Kidney epithelial cell (primary cell): ENCODE data around the gene MAN1B1. TPM values are rescaled to one million over a fixed set of nuclear protein-coding genes. Genes with fewer than 3 reads are reported as not detected.
A peak's percentile ranks its signal among the peaks of the same experiment; 100 is the strongest.

Experiments used
- DNase-seq: peaks from one replicate; pipeline ENCODE4 v3.0.0-alpha.2; 2010; ENCODE audit warnings: low read depth
- H3K27me3 ChIP-seq: 2 replicates; pipeline ENCODE4 v1.6.0; 2011; ENCODE audit warnings: low read length; ENCODE audit not compliant: control insufficient read depth, insufficient read depth
- H3K36me3 ChIP-seq: 2 replicates; pipeline ENCODE4 v1.5.1; 2011; ENCODE audit warnings: low read length; ENCODE audit not compliant: control insufficient read depth, insufficient read depth
- H3K4me3 ChIP-seq: 2 replicates; pipeline ENCODE4 v1.5.1; 2011; ENCODE audit warnings: low read depth, mild to moderate bottlenecking, control low read depth, low read length
- CTCF ChIP-seq: IDR thresholded peaks from 2 replicates; pipeline ENCODE4 v1.5.1; 2011; ENCODE audit warnings: mild to moderate bottlenecking, moderate library complexity, low read length, control low read depth, inconsistent platforms; ENCODE audit not compliant: insufficient read depth, poor library complexity, severe bottlenecking
- total RNA-seq: library from RNA; depleted of rRNA; stranded (reverse); fragments of >200 nt; gene quantifications from 2 replicates; pipeline ENCODE4 v1.2.3, GENCODE V29; 2015

MAN1B1 gene
- total RNA-seq, 1 donor from 2014 or later = 76.8 TPM

DNA sequence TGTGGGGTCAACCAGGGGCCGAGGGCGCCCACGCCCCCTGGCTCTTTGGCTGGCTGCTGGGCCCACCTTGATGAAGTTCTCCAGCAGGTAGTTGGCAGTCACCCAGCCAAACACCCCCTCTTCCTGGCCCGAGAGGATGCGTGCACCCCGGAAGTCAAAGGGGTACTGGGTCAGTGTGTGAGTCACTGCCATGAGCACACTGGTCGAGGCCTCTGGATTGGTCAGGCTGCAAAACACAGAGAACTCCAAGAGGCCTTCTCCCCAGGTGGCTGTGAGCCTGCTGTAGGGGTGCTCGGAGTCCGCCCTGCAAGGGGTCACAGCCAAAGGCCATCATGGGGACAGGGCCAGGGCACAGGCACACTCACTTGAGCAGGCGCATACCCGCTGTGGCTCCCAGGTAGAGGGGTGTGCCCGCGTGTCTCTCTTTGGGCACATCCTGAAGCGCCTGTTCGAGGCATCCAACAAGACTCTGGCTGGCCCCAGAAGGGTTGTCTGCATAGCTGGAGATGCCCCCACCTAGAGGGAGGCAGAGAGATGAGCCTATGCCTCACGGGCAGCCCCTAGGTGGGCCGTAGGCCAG, 35.5 kb upstream of the MAN1B1 start:
- peaks cover 88% of the 10 kb centered on the region for H3K27me3 ChIP-seq

DNA sequence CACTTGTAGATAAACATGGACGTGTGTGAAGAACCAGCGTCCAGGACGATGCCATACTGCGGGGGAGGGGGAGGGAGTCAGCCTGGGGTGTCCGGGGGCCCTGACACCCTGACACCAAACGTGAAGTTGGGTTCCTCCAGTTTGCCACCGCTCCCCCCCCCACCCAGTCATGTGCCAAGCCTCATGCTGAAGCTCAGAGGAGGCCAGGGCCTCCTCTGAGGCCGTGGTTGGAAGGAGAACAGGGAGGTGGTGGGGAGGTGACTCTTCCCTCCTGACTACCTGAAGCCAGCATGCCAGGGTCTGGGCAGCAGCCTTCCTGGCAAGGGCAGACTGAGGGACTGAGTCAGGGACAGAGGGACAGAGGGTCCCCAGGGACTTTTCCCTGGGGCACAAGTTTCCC, 34.5 kb upstream of the MAN1B1 start:
- Histone ChIP-seq H3K4me3 (no peak overlapping the region), H3K27me3 (peaks cover 83% of the 10 kb centered on the region)
- DNase-seq = no peak

More for the DNA sequence above, 35.5 kb upstream of the MAN1B1 start:
- TF ChIP-seq CTCF = no peak
- Histone ChIP-seq H3K4me3 (no peak overlapping the region), H3K36me3 (no peaks in the 10 kb centered on the region)
- no peak for DNase-seq

DNA sequence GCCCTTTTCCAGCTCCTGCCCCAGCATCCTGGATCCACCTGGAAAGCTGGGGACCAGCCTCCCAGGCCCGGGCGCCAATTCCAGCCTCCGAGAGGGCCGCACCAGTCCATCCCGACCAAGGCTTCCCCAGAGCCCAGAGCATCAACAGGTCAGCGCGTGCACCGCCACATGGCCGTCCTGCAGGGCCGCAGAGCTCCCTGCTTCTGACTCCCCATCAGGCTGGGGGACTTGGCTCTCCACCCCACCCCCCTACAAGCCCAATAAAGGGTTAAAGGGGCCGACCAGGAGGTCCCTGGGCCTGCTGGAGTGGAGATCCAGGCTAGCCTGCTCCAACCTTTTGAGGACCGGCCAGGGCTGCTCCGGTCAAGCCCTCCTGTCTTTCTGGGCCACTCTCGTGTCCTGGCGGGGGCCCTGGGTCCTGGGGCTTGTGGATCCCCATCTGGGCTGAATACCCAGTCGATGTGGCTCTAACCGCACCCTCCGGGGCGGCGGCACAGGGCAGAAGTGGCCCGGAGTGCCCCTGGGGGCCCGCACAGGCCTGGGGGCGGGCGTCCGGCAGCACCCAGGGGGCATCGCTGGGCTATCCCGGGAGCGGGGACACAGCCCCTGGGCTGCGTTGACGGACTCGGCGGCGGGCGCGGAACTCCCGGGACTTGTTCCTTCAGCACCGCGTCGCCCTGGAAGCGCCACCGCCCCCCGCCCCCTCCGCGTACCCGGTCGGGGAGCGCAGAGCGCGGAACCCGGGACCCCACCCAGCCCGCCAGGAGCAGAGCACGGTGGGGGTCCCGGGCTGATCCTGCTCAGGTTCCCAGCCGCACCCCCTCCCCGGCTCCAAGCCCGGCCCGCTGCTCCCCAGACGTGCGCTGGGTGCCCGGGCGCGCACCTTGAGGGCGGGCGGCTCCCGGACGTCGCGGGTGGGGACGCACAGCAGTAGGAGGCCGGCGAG, 33.5 kb upstream of the MAN1B1 start:
- DNase-seq = no peak
- peak overlapping the region; percentile 12 for H3K4me3 ChIP-seq
- TF ChIP-seq CTCF = no peak
- H3K27me3 ChIP-seq = peaks cover 73% of the 10 kb centered on the region
- H3K36me3 ChIP-seq = no peaks in the 10 kb centered on the region

More for the DNA sequence above, 34.5 kb upstream of the MAN1B1 start:
- TF ChIP-seq CTCF = no peak
- H3K36me3 ChIP-seq = no peaks in the 10 kb centered on the region

- TF ChIP-seq CTCF = no peak
- Histone ChIP-seq H3K36me3 (no peaks in the 10 kb centered on the region), H3K27me3 (peaks cover 65% of the 10 kb centered on the region), H3K4me3 (peak within 1 kb of the TSS; percentile 17)
- no peak for DNase-seq
These were observed 32.5 kb upstream of the MAN1B1 start, which contains the start of gene ENTPD2 for GRCh38 chr9:137053944-137054931. Gene ENTPD2 (minus strand): TSS chr9:137054061. CDS start chr9:137053997, 64 bp downstream.

GRCh38 chr9:137054932-137055384, 31.8 kb upstream of the MAN1B1 start:
- H3K36me3 ChIP-seq = no peaks in the 10 kb centered on the region
- H3K4me3 ChIP-seq = no peak overlapping the region
- no peak for TF ChIP-seq CTCF
- H3K27me3 ChIP-seq = peaks cover 58% of the 10 kb centered on the region
- DNase-seq = no peak
